GM12872 (cell line): Measurements from ENCODE around the gene PALM3.

Source experiments
- TF ChIP-seq, protein P1 (sequence below): IDR thresholded peaks from 3 replicates; pipeline ENCODE4 v1.5.1; 2011; ENCODE audit warnings: low read depth, mild to moderate bottlenecking, low read length, moderate library complexity; ENCODE audit not compliant: insufficient read depth

Gene PALM3

DNA sequence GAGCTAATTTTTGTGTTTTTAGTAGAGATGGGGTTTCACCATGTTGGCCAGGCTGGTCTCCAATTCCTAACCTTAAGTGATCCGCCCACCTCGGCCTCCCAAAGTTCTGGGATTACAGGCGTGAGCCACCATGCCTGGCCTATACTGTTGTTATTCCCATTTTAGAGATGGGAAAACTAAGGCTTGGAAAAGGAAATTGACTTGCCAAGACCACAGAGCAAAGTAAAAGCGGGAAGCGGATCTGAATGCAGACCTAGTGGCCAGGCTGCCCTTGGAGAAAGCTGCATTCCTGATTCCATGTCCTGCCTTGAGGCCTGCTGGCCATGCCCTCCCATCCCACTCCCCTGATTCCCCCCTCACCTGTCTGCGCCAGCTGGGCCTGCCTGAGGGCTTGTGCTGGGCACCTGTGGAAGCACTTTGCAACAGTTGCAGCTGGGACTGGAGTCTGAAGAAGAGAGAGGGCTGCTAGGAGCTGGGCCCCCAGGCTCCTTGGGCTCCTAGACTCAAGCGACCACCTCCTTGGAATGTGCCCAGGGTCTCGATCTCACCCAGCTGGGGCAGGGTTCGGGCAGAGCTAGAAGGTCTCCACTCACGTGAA is 5.7 kb downstream of the PALM3 start:
- TF ChIP-seq, protein P1, sequence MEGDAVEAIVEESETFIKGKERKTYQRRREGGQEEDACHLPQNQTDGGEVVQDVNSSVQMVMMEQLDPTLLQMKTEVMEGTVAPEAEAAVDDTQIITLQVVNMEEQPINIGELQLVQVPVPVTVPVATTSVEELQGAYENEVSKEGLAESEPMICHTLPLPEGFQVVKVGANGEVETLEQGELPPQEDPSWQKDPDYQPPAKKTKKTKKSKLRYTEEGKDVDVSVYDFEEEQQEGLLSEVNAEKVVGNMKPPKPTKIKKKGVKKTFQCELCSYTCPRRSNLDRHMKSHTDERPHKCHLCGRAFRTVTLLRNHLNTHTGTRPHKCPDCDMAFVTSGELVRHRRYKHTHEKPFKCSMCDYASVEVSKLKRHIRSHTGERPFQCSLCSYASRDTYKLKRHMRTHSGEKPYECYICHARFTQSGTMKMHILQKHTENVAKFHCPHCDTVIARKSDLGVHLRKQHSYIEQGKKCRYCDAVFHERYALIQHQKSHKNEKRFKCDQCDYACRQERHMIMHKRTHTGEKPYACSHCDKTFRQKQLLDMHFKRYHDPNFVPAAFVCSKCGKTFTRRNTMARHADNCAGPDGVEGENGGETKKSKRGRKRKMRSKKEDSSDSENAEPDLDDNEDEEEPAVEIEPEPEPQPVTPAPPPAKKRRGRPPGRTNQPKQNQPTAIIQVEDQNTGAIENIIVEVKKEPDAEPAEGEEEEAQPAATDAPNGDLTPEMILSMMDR = no peak

DNA sequence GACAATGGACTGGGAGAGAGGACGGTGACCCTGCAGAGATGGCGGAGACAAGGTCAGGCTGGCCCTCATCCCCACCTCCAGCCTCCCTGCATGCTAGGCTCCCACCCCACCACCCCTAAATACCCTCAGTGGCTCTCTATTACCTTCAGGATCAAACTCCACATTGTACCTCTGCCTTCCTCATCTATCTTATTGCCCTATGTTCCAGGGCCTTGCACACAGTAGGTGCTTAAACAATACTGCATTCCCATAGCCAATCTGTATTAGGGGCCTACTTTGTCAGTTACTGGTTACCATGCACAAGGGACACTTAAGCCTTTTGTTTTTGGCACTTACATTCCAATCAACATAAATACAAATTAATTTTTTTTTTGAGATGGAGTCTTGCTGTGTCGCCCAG is 6.5 kb downstream of the PALM3 start:
- TF ChIP-seq, protein P1 = no peak

DNA sequence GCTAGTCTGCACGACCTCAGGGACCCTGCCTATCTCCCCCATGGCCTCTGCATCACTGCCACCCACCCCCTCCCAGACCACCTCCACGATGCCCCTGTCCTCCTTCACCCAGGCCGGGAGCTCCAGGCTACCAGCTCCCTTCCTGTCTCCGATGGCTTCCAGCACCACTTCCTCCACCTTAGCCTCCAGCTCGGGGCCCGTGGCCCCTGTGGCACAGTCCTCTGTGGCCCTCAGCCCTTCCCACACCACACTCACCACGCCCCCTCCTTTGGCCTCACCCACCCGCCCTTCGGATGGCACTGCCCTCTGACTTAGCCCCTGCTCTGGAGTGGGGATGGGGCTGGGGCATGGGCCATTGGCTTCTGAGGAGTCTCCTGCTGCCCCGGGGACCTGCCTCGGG is 7.2 kb downstream of the PALM3 start:
- TF ChIP-seq, protein P1 = no peak

DNA sequence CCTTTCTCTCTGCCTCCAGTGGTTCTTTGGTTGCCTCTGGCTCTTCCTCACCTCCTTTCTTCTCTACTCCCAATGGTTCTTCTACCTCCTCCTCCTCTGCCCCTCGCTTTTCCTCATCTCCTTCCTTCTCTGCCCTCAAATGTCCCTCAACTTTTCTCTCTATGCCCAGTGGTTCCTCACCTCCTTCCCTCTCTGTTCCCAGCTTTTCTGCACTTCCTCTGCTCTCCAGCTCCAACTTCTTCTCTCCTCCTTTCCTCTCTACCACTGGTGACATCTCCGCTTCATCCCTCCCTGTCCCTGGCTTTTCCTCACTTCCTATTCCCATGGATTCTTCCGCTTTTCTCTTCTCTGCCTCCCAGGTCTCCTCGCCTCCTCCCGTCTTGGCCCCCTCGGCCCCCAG is 7.8 kb downstream of the PALM3 start:
- TF ChIP-seq, protein P1 = no peak

DNA sequence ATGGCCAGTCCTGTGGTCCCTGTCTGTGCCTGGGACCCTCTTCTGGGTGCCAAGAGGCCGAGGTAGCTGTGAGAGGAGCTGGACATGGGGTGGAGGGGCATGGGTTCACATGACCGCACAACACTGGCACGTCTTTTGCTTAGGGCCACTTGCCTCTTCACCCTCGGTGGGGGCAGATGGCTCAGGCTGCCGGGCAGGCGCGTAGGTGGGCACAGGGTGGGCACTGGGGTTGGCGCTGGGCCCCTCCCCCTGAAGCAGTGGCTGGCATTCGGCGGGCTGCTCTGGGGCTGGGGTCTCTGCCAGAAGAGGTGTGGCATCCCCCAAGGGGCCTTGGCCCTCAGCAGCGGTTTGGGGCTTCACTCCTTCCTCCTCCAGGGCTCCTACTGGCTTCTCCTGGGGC is 8.4 kb downstream of the PALM3 start:
- TF ChIP-seq, protein P1 = no peak

DNA sequence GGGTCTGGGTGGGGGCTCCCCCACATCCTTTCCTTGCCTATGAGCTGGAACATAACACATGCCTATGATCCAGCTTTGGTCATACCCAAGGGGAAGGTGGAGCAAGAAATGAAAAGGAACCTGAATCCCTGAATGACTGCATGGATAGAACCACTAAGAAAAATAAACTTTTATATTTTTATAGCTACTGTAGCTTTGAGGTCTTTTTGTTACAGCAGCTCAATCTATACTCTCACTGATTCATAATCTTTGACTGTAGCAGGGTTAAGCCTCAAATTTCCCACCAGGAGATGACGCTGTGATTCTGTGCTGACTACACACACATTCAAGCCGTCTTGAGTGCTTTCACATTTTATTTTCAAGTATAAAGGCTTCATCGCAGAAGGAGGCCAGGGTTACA is 8.8 kb downstream of the PALM3 start:
- TF ChIP-seq, protein P1 = no peak

DNA sequence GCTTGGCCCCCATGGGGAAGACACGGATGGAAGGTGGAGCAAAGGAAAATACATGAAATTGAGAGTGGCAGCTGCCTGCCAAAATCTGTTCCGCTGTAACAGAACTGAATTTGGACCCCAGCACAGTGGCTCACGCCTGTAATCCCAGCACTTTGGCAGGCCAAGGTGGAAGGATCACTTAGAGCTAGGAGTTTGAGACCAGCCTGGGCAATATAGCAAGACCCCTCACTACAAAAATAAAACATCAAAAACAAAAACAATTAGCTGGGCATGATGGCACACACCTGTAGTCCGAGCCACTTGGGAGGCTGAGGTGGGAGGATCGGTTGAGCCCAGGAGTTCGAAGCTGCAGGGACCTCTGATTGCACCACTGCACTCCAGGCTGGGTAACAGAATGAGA is 9.4 kb downstream of the PALM3 start:
- TF ChIP-seq, protein P1 = no peak

DNA sequence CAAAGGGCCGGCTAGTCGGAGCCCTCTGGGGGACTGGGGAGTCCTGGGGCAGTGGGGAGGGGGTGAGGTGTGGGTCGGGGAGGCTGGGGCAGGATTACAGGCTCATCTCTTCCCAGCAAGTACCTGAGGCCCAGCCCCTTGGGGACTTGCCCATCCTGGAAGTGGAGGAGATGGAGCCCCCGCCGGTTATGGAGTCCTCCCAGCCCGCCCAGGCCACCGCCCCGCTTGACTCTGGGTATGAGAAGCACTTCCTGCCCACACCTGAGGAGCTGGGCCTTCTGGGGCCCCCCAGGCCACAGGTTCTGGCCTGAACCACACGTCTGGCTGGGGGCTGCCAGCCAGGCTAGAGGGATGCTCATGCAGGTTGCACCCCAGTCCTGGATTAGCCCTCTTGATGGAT is 9.9 kb downstream of the PALM3 start:
- TF ChIP-seq, protein P1 = no peak
